Measurements from ENCODE around the gene ESAM.
A peak's percentile ranks its signal among the peaks of the same experiment; 100 is the strongest.

Gene ESAM

GRCh38 chr11:124762105-124762623, at the start of gene ESAM:
Gene ESAM, minus strand, starts transcription at chr11:124762290. Its CDS starts 136 bp downstream, at chr11:124762154.
- no peaks in the 10 kb centered on the region for H3K27me3 ChIP-seq (ENCODE audit: low read depth)
- peak; percentile 11 to 81 for DNase-seq (ENCODE audit: low spot score in 2 of 2)
- peaks cover 7% of the 10 kb centered on the region; the same call in 1 of the 2 replicates for H3K4me1 ChIP-seq
- H3K36me3 ChIP-seq (replicated peaks), result peaks cover 6% of the 10 kb centered on the region; the same call in 1 of the 2 replicates
- peak within 1 kb of the TSS; percentile 53 for H3K4me3 ChIP-seq
- in situ Hi-C loops (cut with MboI; ENCODE audit: low sequenced_read_pairs), result loop anchor here (5.0 to 10.0 kb wide), 2 partner anchors 73 to 90 kb away; partner anchors contain the start of genes SIAE and SPA17
- no peaks in the 10 kb centered on the region for H3K9me3 ChIP-seq

- H3K4me1 ChIP-seq, result peaks cover 18% of the 10 kb centered on the region
- H3K9me3 ChIP-seq, result no peaks in the 10 kb centered on the region
- H3K4me3 ChIP-seq, result no peak overlapping the region
- no peaks in the 10 kb centered on the region for H3K36me3 ChIP-seq (replicated peaks)
- in situ Hi-C loops (cut with MboI; ENCODE audit: low sequenced_read_pairs), result no loop called here
- H3K27me3 ChIP-seq (ENCODE audit: low read depth), result no peaks in the 10 kb centered on the region
- DNase-seq (ENCODE audit: low spot score in 2 of 2), result peak in 1 of 2 experiments; percentile 25
Measured at GRCh38 chr11:124811399-124812125, 49.5 kb upstream of the ESAM start.

GRCh38 chr11:124807660-124808270, 45.7 kb upstream of the ESAM start:
- Histone ChIP-seq H3K4me1 (peaks cover 18% of the 10 kb centered on the region), H3K36me3 (replicated peaks) (no peaks in the 10 kb centered on the region), H3K27me3 (ENCODE audit: low read depth) (no peaks in the 10 kb centered on the region), H3K9me3 (no peaks in the 10 kb centered on the region), H3K4me3 (no peak overlapping the region)
- DNase-seq (ENCODE audit: low spot score in 2 of 2), result no peak
- in situ Hi-C loops (cut with MboI; ENCODE audit: low sequenced_read_pairs), result no loop called here

- H3K4me3 ChIP-seq, result no peak overlapping the region
- H3K36me3 ChIP-seq (replicated peaks), result no peaks in the 10 kb centered on the region
- no peaks in the 10 kb centered on the region for H3K27me3 ChIP-seq (ENCODE audit: low read depth)
- in situ Hi-C loops (cut with MboI; ENCODE audit: low sequenced_read_pairs), result no loop called here
- peak in 1 of 2 experiments; percentile 60 for DNase-seq (ENCODE audit: low spot score in 2 of 2)
- H3K4me1 ChIP-seq, result peaks cover 18% of the 10 kb centered on the region
- H3K9me3 ChIP-seq, result no peaks in the 10 kb centered on the region
Measured at GRCh38 chr11:124807201-124807600, 45.1 kb upstream of the ESAM start.

- peaks cover 22% of the 10 kb centered on the region for H3K4me1 ChIP-seq
- H3K9me3 ChIP-seq, result no peaks in the 10 kb centered on the region
- in situ Hi-C loops (cut with MboI; ENCODE audit: low sequenced_read_pairs), result no loop called here
- no peak overlapping the region for H3K4me3 ChIP-seq
- DNase-seq (ENCODE audit: low spot score in 2 of 2), result no peak
- H3K27me3 ChIP-seq (ENCODE audit: low read depth), result no peaks in the 10 kb centered on the region
- no peaks in the 10 kb centered on the region for H3K36me3 ChIP-seq (replicated peaks)
Measured at GRCh38 chr11:124804884-124805283, 42.8 kb upstream of the ESAM start.

- H3K9me3 ChIP-seq, result no peaks in the 10 kb centered on the region
- H3K36me3 ChIP-seq (replicated peaks), result no peaks in the 10 kb centered on the region
- H3K4me1 ChIP-seq, result peaks cover 24% of the 10 kb centered on the region
- in situ Hi-C loops (cut with MboI; ENCODE audit: low sequenced_read_pairs), result no loop called here
- H3K4me3 ChIP-seq, result no peak overlapping the region
- H3K27me3 ChIP-seq (ENCODE audit: low read depth), result no peaks in the 10 kb centered on the region
- DNase-seq (ENCODE audit: low spot score in 2 of 2), result no peak
Measured at GRCh38 chr11:124801636-124802312, 39.7 kb upstream of the ESAM start.

GRCh38 chr11:124801014-124801413, 38.9 kb upstream of the ESAM start:
- no peak for DNase-seq (ENCODE audit: low spot score in 2 of 2)
- no peaks in the 10 kb centered on the region for H3K36me3 ChIP-seq (replicated peaks)
- H3K27me3 ChIP-seq (ENCODE audit: low read depth), result no peaks in the 10 kb centered on the region
- peak overlapping the region; percentile 78 for H3K4me3 ChIP-seq
- in situ Hi-C loops (cut with MboI; ENCODE audit: low sequenced_read_pairs), result no loop called here
- no peaks in the 10 kb centered on the region for H3K9me3 ChIP-seq
- H3K4me1 ChIP-seq, result peaks cover 24% of the 10 kb centered on the region

- no peaks in the 10 kb centered on the region for H3K9me3 ChIP-seq
- peaks cover 24% of the 10 kb centered on the region for H3K4me1 ChIP-seq
- H3K4me3 ChIP-seq, result peak within 1 kb of the TSS; percentile 78
- in situ Hi-C loops (cut with MboI; ENCODE audit: low sequenced_read_pairs), result no loop called here
- H3K27me3 ChIP-seq (ENCODE audit: low read depth), result no peaks in the 10 kb centered on the region
- H3K36me3 ChIP-seq (replicated peaks), result no peaks in the 10 kb centered on the region
- DNase-seq (ENCODE audit: low spot score in 2 of 2), result peak; percentile 78 to 82
Measured at GRCh38 chr11:124800226-124800929, 38.3 kb upstream of the ESAM start, which contains the start of gene MSANTD2. Gene MSANTD2, minus strand, starts transcription at chr11:124800406. Its CDS starts 26 bp downstream, at chr11:124800380.

- Histone ChIP-seq H3K9me3 (no peaks in the 10 kb centered on the region), H3K36me3 (replicated peaks) (no peaks in the 10 kb centered on the region), H3K4me1 (peaks cover 24% of the 10 kb centered on the region), H3K4me3 (peak overlapping the region; percentile 78), H3K27me3 (ENCODE audit: low read depth) (no peaks in the 10 kb centered on the region)
- DNase-seq (ENCODE audit: low spot score in 2 of 2), result peak; percentile 44 to 56
- in situ Hi-C loops (cut with MboI; ENCODE audit: low sequenced_read_pairs), result no loop called here
Measured at GRCh38 chr11:124799348-124800225, 37.5 kb upstream of the ESAM start.

GRCh38 chr11:124798991-124799347, 36.9 kb upstream of the ESAM start:
- H3K9me3 ChIP-seq, result no peaks in the 10 kb centered on the region
- DNase-seq (ENCODE audit: low spot score in 2 of 2), result peak; percentile 13 to 36
- in situ Hi-C loops (cut with MboI; ENCODE audit: low sequenced_read_pairs), result no loop called here
- peak overlapping the region; percentile 78 for H3K4me3 ChIP-seq
- peaks cover 25% of the 10 kb centered on the region for H3K4me1 ChIP-seq
- H3K36me3 ChIP-seq (replicated peaks), result no peaks in the 10 kb centered on the region
- H3K27me3 ChIP-seq (ENCODE audit: low read depth), result no peaks in the 10 kb centered on the region

GRCh38 chr11:124796312-124796711, 34.2 kb upstream of the ESAM start:
- H3K4me3 ChIP-seq, result no peak overlapping the region
- no peak for DNase-seq (ENCODE audit: low spot score in 2 of 2)
- H3K4me1 ChIP-seq, result peaks cover 33% of the 10 kb centered on the region
- no peaks in the 10 kb centered on the region for H3K9me3 ChIP-seq
- H3K27me3 ChIP-seq (ENCODE audit: low read depth), result no peaks in the 10 kb centered on the region
- in situ Hi-C loops (cut with MboI; ENCODE audit: low sequenced_read_pairs), result no loop called here
- no peaks in the 10 kb centered on the region for H3K36me3 ChIP-seq (replicated peaks)

GRCh38 chr11:124793466-124794278, 31.6 kb upstream of the ESAM start:
- no peak overlapping the region for H3K4me3 ChIP-seq

More at GRCh38 chr11:124793466-124794278, 31.6 kb upstream of the ESAM start:
- peaks cover 26% of the 10 kb centered on the region for H3K4me1 ChIP-seq
- no peaks in the 10 kb centered on the region for H3K9me3 ChIP-seq
- H3K27me3 ChIP-seq (ENCODE audit: low read depth), result no peaks in the 10 kb centered on the region
- H3K36me3 ChIP-seq (replicated peaks), result no peaks in the 10 kb centered on the region
- DNase-seq (ENCODE audit: low spot score in 2 of 2), result peak; percentile 56 to 74
- in situ Hi-C loops (cut with MboI; ENCODE audit: low sequenced_read_pairs), result no loop called here
